Effector memory CD4-positive, alpha-beta T cell (primary cell): ENCODE results near the gene ZMYM1.
"Not testable (repeated sequence)": the region's sequence is repeated elsewhere in the genome, so short reads cannot be mapped to it uniquely, and the experiment has no call there.

Experiments used
- DNase-seq, 3 donors: peaks; one replicate each; pipeline ENCODE4 v3.0.0-alpha.2; 2020
- H3K27ac ChIP-seq: 2 replicates; pipeline ENCODE4 v1.7.0; 2013; ENCODE audit warnings: mild to moderate bottlenecking, low read length, moderate library complexity; ENCODE audit not compliant: insufficient read depth, poor library complexity, severe bottlenecking
- H3K27me3 ChIP-seq: replicated peaks from 2 replicates; pipeline ENCODE4 v1.7.0; 2013; ENCODE audit warnings: mild to moderate bottlenecking, low read length; ENCODE audit not compliant: insufficient read depth, control insufficient read depth, poor library complexity, severe bottlenecking
- H3K36me3 ChIP-seq: 2 replicates; pipeline ENCODE4 v1.7.0; 2013; ENCODE audit warnings: mild to moderate bottlenecking, low read length, moderate library complexity; ENCODE audit not compliant: control insufficient read depth, insufficient read depth
- H3K4me1 ChIP-seq: 2 replicates; pipeline ENCODE4 v1.7.0; 2013; ENCODE audit warnings: low read length, mild to moderate bottlenecking; ENCODE audit not compliant: control insufficient read depth, insufficient read depth, poor library complexity, severe bottlenecking
- H3K4me3 ChIP-seq: 2 replicates; pipeline ENCODE4 v1.7.0; 2013; ENCODE audit warnings: low read length, low read depth, mild to moderate bottlenecking; ENCODE audit not compliant: insufficient read depth, poor library complexity, severe bottlenecking
- H3K9me3 ChIP-seq: 2 replicates; pipeline ENCODE4 v1.7.0; 2013; ENCODE audit warnings: mild to moderate bottlenecking, low read length, moderate library complexity; ENCODE audit not compliant: control insufficient read depth

Gene ZMYM1

DNA sequence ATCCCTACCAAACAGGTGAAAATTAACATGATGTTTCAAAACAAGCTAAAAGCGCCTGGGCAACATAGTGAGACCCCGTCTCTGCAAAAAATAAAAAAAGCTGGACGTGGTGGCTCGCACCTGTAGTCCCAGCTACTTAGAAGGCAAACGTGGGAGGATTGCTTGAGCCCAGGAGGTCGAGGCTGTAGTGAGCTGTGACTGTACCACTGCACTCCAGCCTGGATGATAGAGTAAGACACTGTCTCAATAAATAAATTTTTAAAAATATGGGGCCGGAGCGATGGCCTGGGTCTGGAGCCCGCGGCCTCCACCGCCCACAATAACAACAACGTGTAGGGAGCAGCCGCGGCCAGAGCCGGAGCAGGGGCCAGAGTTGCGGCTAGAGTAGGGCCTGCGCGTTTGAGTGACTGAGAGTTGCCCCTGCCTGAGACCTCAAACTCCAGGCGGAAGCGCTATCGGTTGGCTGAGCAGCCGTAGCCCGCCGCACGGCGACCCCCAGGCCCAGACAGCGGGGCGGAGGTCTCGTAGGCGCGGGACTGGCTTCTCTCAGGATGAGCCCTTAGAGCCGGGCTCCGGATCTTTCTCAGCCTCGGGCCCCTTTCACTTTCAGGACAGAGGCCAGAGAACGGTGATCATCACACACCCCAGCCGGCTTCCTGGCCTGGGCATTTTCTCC is 41.4 kb downstream of the ZMYM1 start:
- H3K36me3 ChIP-seq = no peaks in the 10 kb centered on the region
- H3K4me3 ChIP-seq = no peak overlapping the region
- no peaks in the 10 kb centered on the region for H3K4me1 ChIP-seq
- no peak overlapping the region for H3K27ac ChIP-seq
- no peak for DNase-seq
- H3K9me3 ChIP-seq = no peaks in the 10 kb centered on the region
- H3K27me3 ChIP-seq = no peaks in the 10 kb centered on the region

DNA sequence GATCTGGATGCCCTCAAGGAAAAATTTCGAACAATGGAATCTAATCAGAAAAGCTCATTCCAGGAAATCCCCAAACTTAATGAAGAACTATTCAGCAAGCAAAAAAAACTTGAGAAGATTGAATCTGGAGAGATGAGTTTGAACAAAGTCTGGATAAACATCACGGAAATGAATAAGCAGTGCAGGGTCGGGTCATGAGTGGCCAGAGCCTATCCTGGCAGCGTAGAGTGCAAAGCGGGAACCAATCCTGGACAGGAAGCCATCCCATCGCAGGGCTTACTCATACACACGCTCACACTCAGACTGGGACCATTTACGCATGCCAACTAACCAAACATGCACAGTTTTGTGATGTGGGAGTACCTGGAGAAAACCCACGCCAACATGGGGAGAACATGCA is 43.1 kb downstream of the ZMYM1 start:
- Histone ChIP-seq H3K9me3 (no peaks in the 10 kb centered on the region), H3K36me3 (no peaks in the 10 kb centered on the region), H3K27ac (no peak overlapping the region), H3K27me3 (no peaks in the 10 kb centered on the region), H3K4me3 (no peak overlapping the region), H3K4me1 (no peaks in the 10 kb centered on the region)
- no peak for DNase-seq

DNA sequence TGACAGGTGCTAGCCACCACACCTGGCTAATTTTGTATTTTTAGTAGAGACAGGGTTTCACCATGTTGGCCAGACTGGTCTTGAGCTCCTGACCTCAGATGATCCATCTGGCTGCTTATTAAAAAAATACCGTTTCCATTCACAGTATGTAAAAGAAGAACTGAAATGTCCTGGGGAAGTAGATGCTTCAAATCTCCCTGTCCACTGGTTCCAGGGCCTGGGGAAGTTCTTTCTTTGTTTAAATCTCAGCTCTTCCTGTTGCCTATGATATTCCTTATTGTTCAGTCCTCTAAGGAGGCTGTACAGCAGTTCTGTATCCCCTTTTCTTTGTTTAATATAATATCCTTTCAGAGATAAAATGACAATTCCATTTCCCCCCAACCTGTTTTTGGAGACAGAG is 47.4 kb downstream of the ZMYM1 start:
- Histone ChIP-seq H3K4me3 (no peak overlapping the region), H3K36me3 (no peaks in the 10 kb centered on the region), H3K4me1 (no peaks in the 10 kb centered on the region), H3K27me3 (no peaks in the 10 kb centered on the region), H3K9me3 (no peaks in the 10 kb centered on the region), H3K27ac (no peak overlapping the region)
- DNase-seq = no peak

DNA sequence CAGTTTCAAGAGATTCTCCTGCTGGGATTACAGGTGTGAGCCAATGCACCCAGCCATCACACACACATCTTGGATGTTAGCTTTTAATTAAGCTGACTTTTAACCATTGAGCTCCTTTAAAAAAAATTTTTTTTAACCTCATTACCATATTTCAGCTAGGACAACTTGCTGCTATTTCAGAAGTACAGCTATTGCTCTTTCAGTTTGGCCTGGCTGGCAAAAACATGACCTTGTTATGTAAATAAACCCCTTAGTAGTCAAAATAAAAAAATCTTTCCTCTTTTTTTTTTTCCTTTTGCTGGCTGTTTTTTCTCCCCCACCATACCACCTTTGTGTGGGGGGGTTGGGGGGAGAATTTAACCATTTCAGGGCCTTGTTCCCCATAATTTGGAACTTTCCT is 49.9 kb downstream of the ZMYM1 start:
- Histone ChIP-seq H3K9me3 (no peaks in the 10 kb centered on the region), H3K27me3 (no peaks in the 10 kb centered on the region), H3K4me3 (no peak overlapping the region), H3K36me3 (no peaks in the 10 kb centered on the region), H3K27ac (no peak overlapping the region), H3K4me1 (no peaks in the 10 kb centered on the region)
- DNase-seq = no peak

DNA sequence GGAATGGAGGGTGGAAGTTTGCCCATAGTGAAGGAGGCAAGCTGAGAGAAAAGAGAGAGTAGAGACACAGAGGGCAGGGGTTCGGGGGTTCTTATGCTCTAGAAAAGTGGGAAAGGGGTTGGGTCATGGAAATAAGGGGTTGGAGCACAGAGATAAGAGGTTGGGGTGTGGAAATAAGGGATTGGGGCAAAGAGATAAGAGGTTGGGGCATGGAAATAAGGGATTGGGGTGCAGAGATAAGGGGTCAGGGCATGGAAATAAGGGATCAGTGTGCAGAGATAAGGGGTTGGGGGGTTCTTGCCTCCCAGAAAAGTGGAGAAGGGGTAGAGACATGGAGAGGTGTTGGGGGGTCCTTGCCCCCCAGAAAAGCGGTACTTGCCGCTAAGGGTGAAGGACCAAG is 57.6 kb downstream of the ZMYM1 start:
- Histone ChIP-seq H3K4me1 (no peaks in the 10 kb centered on the region), H3K36me3 (no peaks in the 10 kb centered on the region), H3K27ac (no peak overlapping the region), H3K9me3 (no peaks in the 10 kb centered on the region), H3K4me3 (no peak overlapping the region), H3K27me3 (no peaks in the 10 kb centered on the region)
- DNase-seq = no peak

DNA sequence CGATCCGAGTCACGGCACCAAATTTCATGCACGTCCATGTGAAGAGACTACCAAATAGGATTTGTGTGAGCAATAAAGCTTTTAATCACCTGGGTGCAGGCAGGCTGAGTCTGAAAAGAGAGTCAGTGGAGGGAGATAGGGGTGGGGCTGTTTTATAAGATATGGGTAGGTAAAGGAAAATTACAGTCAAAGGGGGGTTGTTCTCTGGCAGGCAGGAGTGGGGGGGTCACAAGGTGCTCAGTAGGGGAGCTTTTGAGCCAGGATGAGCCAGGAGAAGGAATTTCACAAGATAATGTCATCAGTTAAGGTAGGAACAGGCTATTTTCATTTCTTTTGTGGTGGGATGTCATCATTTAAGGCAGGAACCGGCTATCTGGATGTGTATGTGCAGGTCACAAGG is 58.4 kb downstream of the ZMYM1 start:
- H3K4me1 ChIP-seq, H3K27me3 ChIP-seq, H3K9me3 ChIP-seq, H3K4me3 ChIP-seq, H3K36me3 ChIP-seq, H3K27ac ChIP-seq, DNase-seq: not testable (repeated sequence)

DNA sequence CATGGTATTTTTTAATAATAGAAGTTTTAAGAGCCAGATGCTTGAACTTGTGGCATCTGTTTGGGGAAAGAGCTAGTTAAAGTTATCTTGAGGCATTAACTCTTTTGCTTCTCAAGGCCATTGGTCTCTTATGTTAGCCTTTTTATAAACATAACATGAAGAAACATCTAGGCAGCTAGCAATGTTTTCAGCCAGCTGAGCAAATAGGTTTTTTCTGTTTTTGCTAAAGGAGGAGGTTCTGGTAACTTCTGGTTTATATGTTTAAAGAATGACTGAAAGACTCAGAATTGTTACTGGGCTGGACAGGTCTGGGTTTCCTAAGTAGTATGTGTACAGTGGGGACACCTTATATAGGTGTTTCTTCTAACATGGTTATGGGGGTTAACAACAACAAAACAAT is 63.1 kb downstream of the ZMYM1 start:
- H3K36me3 ChIP-seq, H3K9me3 ChIP-seq, H3K27me3 ChIP-seq, H3K27ac ChIP-seq, H3K4me3 ChIP-seq, H3K4me1 ChIP-seq, DNase-seq: not testable (repeated sequence)

DNA sequence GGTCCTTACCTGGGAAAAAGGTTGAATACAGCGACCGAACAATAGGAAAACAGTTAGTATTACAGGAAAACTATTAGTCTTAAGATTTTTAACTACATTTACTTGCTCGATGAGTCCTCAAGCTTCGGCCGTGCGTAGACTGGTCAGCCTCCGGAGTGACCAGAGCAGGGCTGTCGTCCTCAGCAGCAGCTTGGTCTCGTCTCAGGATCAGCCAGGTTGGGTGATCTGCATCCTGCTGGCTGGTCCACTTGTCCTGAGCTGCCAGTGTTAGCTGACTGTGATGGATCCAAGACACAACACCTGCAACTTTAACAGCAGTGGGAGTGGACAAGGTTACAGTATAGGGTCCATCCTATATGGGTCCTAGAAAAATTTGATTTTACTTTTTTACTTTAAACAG is 63.5 kb downstream of the ZMYM1 start:
- H3K36me3 ChIP-seq = not testable (repeated sequence)

DNA sequence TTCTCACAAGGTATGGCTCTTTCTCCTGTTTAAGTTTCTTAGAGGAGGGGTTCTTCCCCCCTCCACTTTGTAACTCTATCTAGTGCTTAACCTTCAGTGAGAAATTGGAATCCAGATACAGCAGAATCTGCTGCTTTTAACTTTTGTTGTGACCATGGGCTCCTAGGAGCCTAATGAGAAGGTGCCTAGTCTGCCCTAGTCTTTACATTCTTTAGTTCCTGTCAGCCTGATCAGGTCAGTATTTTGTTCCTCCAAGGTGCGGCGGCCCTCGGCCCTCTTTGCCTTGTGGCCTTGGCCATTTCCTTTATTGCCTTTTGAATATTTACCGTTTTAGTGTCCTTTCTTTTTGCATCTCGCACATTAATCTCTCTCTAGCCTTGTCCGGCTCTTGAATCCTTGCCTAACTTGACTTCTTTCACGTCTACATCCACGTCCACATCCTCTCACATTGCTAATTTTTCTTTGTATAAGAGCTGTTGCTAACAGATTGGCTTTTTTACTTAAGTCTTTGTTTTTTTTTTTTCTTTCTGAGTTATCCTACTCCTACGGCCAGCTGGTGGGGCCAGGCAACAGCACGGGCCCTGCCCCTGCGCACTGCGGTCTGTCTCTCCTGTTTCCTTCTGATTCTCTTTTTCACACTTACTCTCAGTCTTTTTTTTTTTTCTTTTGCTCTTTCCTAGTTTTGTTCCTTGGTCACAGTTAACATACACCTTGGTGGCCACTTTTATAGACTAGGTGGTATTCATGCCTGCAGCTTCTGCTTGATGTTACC is 64.7 kb downstream of the ZMYM1 start:
- Histone ChIP-seq H3K9me3 (no peaks in the 10 kb centered on the region), H3K27me3 (no peaks in the 10 kb centered on the region), H3K27ac (no peak overlapping the region)

More for the DNA sequence above, 63.5 kb downstream of the ZMYM1 start:
- not testable (repeated sequence) for DNase-seq, H3K27ac ChIP-seq, H3K9me3 ChIP-seq, H3K4me3 ChIP-seq, H3K4me1 ChIP-seq, H3K27me3 ChIP-seq

DNA sequence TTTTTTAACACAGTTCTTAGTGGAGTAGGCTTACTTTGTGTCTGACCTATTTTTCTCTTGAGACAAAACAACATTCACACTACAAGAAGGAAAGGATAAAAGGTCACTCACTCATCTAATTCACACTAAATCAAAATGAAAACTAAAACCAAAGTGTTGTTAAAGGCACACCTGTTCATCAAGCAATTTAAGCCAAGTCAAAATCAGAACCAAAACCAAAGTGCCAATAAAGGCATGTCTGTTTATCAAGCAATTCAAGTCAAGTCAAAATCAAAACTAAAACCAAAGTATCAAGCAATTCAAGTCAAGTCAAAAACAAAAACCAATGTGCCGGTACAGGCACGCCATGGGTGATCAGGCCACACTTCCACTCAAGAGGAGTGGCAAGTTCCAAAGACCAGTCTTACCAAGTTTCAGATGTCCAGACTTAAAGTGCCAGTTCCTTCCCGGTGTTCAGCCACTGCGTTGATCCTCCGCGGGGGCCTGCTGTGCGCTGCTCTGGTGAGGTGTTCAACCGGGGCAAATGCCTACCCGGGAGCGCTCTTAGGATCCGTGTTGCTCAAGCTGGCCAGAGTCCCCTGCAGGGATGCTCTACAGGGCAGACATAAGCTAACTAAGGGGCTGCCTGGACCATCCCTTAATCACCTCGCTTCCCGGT is 66.8 kb downstream of the ZMYM1 start:
- not testable (repeated sequence) for H3K4me3 ChIP-seq, H3K27me3 ChIP-seq, H3K27ac ChIP-seq, H3K9me3 ChIP-seq, H3K36me3 ChIP-seq, DNase-seq, H3K4me1 ChIP-seq

More for the DNA sequence above, 64.7 kb downstream of the ZMYM1 start:
- Histone ChIP-seq H3K36me3 (no peaks in the 10 kb centered on the region), H3K4me3 (no peak overlapping the region), H3K4me1 (no peaks in the 10 kb centered on the region)
- DNase-seq = no peak
